RWPE1 (cell line): ENCODE measurements around the gene CNIH2.
"Not testable (repeated sequence)": the region's sequence is repeated elsewhere in the genome, so short reads cannot be mapped to it uniquely, and the experiment has no call there.

Experiments used
- CTCF ChIA-PET: fragments of 350-600 bp; sonication (Branson Sonifier 250); formaldehyde crosslinking; extraction: SDS; loops from one replicate; lab custom pipeline; 2021; lab: Yijun Ruan, JAX
- POLR2A ChIA-PET: fragments of 400-600 bp; formaldehyde crosslinking; extraction: SDS; loops from one replicate; lab custom pipeline; 2020; ENCODE audit warnings: antibody characterized with exemption; ENCODE audit not compliant: low non-redundant PET; lab: Yijun Ruan, JAX
- DNase-seq: peaks from one replicate; pipeline ENCODE4 v3.0.0; 2012; ENCODE audit warnings: low spot score
- H3K27ac ChIP-seq: fragments of 450-650 bp; 2 replicates; pipeline ENCODE4 v1.5.1; 2017
- TF ChIP-seq, protein P1 (sequence below): fragments of 450-650 bp; conservative IDR thresholded peaks from 2 replicates; pipeline ENCODE4 v1.5.1; 2017; ENCODE audit warnings: low read depth, mild to moderate bottlenecking

Gene CNIH2

DNA sequence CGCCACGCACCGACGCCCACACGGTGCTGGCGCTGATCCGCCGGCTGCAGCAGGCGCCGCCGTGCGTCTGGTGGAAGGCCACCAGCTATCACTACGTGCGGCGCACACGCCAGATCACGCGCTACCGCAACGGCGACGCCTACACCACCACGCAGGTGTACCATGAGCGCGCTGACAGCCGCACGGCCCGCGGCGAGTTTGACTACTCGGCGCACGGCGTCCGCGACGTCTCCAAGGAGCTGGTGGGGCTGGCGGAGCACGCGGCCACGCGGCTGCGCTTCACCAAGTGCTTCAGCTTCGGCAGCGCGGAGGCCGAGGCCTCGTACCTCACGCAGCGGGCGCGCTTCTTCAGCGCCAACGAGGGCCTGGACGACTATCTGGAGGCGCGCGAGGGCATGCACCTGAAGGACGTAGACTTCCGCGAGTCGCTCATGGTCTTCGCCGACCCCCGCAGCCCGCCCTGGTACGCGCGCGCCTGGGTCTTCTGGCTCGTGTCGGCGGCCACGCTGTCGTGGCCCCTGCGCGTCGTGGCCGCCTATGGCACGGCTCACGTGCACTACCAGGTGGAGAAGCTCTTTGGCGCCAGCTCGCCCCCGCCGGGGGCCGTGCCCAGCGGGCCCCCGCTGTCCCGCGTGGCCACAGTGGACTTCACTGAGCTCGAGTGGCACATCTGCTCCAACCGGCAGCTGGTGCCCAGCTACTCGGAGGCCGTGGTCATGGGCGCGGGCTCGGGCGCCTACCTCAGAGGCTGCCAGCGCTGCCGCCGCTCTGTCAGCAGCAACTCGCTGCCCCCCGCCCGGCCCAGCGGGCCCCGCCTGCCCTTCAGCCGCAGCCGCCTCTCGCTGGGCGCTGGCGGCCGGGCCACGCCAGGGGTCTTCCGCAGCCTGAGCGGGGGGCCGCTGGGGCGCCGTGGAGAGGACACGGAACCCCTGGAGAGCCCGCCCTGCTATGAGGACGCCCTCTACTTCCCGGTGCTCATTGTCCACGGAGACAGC is 16.9 kb downstream of the CNIH2 start:
- POLR2A ChIA-PET, result no interaction called here
- DNase-seq, result no peak

DNA sequence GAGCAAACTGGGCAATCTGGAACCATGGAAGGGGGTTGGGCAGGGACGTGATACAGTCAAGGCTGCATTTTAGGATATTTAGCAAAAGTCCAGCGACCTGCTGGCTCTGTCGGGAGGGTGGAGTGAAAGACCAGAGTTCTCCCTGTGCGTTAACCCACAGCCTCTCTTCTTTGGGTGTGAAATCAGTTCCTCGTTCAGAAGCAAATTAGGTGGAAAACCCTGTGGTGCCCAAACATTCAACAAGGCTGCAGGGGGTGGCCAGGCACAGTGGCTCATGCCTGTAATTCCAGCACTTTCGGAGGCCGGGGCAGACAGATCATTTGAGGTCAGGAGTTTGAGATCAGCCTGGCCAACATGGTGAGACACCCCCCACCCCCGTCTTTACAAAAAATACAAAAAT is 19.6 kb downstream of the CNIH2 start:
- CTCF ChIA-PET, result interaction anchor here (0.8 to 1.2 kb wide), 3 partner anchors 14 to 275 kb away, joined by 4 to 5 read pairs (median 5); no protein-coding TSS in a partner anchor
- no peak for DNase-seq
- POLR2A ChIA-PET, result interaction anchor here (0.7 kb wide), 1 partner anchor 15 kb away, joined by 4 read pairs; no protein-coding TSS in a partner anchor
- TF ChIP-seq, protein P1, sequence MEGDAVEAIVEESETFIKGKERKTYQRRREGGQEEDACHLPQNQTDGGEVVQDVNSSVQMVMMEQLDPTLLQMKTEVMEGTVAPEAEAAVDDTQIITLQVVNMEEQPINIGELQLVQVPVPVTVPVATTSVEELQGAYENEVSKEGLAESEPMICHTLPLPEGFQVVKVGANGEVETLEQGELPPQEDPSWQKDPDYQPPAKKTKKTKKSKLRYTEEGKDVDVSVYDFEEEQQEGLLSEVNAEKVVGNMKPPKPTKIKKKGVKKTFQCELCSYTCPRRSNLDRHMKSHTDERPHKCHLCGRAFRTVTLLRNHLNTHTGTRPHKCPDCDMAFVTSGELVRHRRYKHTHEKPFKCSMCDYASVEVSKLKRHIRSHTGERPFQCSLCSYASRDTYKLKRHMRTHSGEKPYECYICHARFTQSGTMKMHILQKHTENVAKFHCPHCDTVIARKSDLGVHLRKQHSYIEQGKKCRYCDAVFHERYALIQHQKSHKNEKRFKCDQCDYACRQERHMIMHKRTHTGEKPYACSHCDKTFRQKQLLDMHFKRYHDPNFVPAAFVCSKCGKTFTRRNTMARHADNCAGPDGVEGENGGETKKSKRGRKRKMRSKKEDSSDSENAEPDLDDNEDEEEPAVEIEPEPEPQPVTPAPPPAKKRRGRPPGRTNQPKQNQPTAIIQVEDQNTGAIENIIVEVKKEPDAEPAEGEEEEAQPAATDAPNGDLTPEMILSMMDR, result no peak
- no peak overlapping the region for H3K27ac ChIP-seq

More for the DNA sequence above, 16.9 kb downstream of the CNIH2 start:
- CTCF ChIA-PET, result interaction anchor here (0.6 to 2.6 kb wide), 3 partner anchors 12 to 422 kb away, joined by 4 to 6 read pairs (median 5); no protein-coding TSS in a partner anchor
- no peak overlapping the region for H3K27ac ChIP-seq
- TF ChIP-seq, protein P1, result no peak

DNA sequence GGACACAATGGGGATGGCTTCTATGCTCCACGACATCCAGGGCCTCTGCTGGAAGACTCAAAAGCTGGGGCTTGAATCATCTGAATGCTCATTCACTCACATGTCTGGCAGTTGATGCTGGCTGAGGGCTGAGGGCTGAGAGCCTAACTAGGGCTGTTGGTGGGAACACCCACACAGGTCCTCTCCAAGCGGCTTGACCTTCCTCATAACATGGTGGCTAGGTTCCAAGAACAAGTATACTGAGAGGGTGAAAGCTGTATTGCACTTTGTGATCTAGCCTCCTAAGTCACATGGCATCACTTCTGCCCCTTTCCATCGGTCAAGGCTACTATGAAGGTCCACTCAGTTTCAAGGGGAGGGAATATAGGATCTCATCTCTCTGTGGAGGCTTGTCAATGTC is 21.2 kb downstream of the CNIH2 start:
- TF ChIP-seq, protein P1, result no peak
- ChIA-PET CTCF (interaction anchor here (1.0 kb wide), 1 partner anchor 12 kb away, joined by 6 read pairs; no protein-coding TSS in a partner anchor), POLR2A (no interaction called here)
- H3K27ac ChIP-seq, result no peak overlapping the region
- DNase-seq, result no peak

DNA sequence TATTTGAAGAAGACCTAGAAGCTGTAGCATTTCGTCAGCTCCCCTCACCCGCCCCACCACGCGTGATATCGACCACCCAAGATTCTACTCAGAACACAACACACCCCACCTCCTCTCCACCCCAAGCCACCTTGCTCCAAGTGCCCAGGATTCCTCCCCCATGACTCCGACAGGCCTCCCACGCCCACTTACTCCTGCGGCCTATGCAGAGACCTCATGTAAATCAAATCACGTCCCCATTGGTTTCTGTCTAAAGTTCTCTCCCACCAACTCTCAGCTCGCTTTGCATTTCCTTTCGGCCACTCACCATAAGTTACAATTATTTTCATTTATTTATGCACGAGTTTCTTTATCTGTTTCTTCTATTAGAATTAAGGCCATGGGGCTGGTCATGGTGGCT is 24.7 kb downstream of the CNIH2 start:
- TF ChIP-seq, protein P1, result no peak
- no peak overlapping the region for H3K27ac ChIP-seq
- no peak for DNase-seq
- ChIA-PET POLR2A (no interaction called here), CTCF (interaction anchor here (0.9 kb wide), 1 partner anchor 9 kb away, joined by 4 read pairs; no protein-coding TSS in a partner anchor)

DNA sequence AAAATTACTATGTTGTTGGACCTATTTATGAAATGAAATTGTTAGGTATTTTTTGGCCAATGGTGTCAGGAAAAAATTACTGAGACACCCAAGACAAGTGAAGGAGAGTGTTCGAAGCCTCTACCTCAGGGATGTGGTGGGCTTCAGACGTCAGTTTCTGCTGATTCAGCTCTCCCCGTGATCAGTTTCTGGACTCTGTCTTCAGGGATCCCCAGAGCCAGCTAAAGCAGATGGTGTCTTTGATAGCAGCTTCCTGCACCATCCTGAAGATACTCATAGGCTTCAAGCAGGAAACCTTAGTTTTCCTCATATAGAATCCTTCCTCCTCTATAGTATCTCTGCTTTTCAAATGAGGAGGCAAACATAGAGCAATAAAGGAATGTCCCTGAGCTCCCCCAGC is 31.5 kb downstream of the CNIH2 start:
- POLR2A ChIA-PET, result no interaction called here
- TF ChIP-seq, protein P1, result no peak

DNA sequence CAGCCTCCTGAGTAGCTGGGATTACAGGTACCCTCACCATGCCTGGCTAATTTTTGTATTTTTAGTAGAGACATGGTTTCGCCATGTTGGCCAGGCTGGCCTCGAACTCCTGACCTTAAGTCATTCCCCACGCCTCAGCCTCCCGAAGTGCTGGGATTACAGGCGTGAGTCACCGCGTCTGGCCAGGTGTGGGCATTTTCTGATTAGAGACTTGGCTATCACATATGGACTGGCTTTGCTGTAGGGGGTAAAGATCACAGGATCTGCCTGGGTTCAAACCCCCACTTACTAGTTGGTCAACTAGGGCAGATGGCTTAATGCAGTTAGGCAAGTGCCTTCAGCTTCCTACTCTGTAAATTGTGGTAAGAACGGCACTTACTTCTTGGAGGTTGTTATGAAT is 32.3 kb downstream of the CNIH2 start:
- TF ChIP-seq, protein P1, result no peak
- CTCF ChIA-PET, result interaction anchor here (1.5 kb wide), 1 partner anchor 75 kb away, joined by 24 read pairs; no protein-coding TSS in a partner anchor
- no peak for DNase-seq
- no peak overlapping the region for H3K27ac ChIP-seq
- POLR2A ChIA-PET, result interaction anchor here (0.7 kb wide), 1 partner anchor 111 kb away, joined by 3 read pairs; no protein-coding TSS in a partner anchor

More for the DNA sequence above, 31.5 kb downstream of the CNIH2 start:
- CTCF ChIA-PET, result interaction anchor here (0.7 kb wide), 1 partner anchor 78 kb away, joined by 3 read pairs; no protein-coding TSS in a partner anchor
- H3K27ac ChIP-seq, result no peak overlapping the region
- no peak for DNase-seq

DNA sequence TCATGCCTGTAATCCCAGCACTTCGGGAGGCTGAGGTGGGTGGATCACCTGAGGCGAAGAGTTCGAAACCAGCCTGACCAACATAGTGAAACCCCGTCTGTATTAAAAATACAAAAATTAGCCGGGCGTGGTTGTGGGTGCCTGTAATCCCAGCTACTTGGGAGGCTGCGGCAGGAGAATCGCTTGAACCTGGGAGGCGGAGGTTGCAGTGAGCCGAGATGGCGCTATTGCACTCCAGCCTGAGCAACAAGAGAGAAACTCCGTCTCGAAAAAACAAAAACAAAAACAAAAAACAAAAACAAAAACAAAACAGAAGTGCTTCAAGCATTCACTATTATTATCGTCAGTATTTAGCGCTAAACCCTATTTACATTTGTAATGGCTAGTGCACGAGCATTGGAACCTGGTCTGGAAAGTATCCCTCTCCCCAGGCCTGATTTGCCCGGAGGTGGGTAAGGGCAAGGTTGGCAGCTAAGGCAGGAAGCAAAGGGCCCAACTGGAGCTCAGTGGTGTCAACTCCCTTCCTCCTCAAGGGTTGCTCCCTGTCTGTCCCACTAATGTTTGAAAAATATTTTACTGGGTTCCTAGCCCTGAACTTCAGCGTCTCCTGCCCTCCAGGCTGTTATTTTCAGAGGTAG is 32.9 kb downstream of the CNIH2 start:
- DNase-seq, result not testable (repeated sequence)
- ChIA-PET CTCF (interaction anchor here (0.6 to 3.2 kb wide), 29 partner anchors 8 to 111 kb away, joined by 3 to 25 read pairs (median 4); partner anchors contain the start of genes BRMS1, RIN1 and SLC29A2), POLR2A (interaction anchor here (0.7 to 2.0 kb wide), 2 partner anchors 75 to 110 kb away, joined by 3 to 5 read pairs; no protein-coding TSS in a partner anchor)
- H3K27ac ChIP-seq, result peak overlapping the region; percentile 93
